DOHH2 (cell line): Measurements from ENCODE around the gene COL2A1.

Source experiments
- H3F3A ChIP-seq: fragments of 200-600 bp; sonication (generic), shearing (Covaris generic); 2 replicates; pipeline ENCODE4 v1.6.0; 2016; ENCODE audit warnings: antibody characterized with exemption, mild to moderate bottlenecking; ENCODE audit not compliant: control insufficient read depth, insufficient read depth
- H3K27ac ChIP-seq: fragments of 200-600 bp; sonication (generic); 2 replicates; pipeline ENCODE4 v1.5.1; 2014; ENCODE audit warnings: low read depth, mild to moderate bottlenecking, low read length, moderate library complexity
- H3K27me3 ChIP-seq: fragments of 200-600 bp; sonication (generic); 2 replicates; pipeline ENCODE4 v1.6.1; 2014; ENCODE audit warnings: mild to moderate bottlenecking, low read length, mixed read lengths; ENCODE audit not compliant: control insufficient read depth
- H3K36me3 ChIP-seq: fragments of 200-600 bp; sonication (generic); 2 replicates; pipeline ENCODE4 v1.6.1; 2014; ENCODE audit warnings: mild to moderate bottlenecking, low read length, moderate library complexity, mixed read lengths; ENCODE audit not compliant: control insufficient read depth
- H3K4me1 ChIP-seq: fragments of 200-600 bp; sonication (generic); 2 replicates; pipeline ENCODE4 v1.6.1; 2014; ENCODE audit warnings: mild to moderate bottlenecking, low read length, mixed read lengths; ENCODE audit not compliant: control insufficient read depth
- H3K4me2 ChIP-seq: fragments of 200-600 bp; sonication (generic); 2 replicates; pipeline ENCODE4 v1.6.0; 2014; ENCODE audit warnings: mild to moderate bottlenecking, low read length, moderate library complexity
- H3K4me3 ChIP-seq: fragments of 200-600 bp; sonication (generic); 2 replicates; pipeline ENCODE4 v1.5.1; 2014; ENCODE audit warnings: mild to moderate bottlenecking, low read length, mixed read lengths
- H3K79me2 ChIP-seq: fragments of 200-600 bp; sonication (generic); 2 replicates; pipeline ENCODE4 v1.6.1; 2014; ENCODE audit warnings: mild to moderate bottlenecking, low read length, mixed read lengths; ENCODE audit not compliant: control insufficient read depth
- H3K9me2 ChIP-seq: fragments of 200-600 bp; sonication (generic); replicated peaks from 2 replicates; pipeline ENCODE4 v1.6.1; 2014; ENCODE audit warnings: mild to moderate bottlenecking, low read length, mixed read lengths; ENCODE audit not compliant: control insufficient read depth
- H3K9me3 ChIP-seq: fragments of 200-600 bp; sonication (generic); 2 replicates; pipeline ENCODE4 v1.6.1; 2014; ENCODE audit warnings: antibody characterized with exemption, low read length, mixed read lengths; ENCODE audit not compliant: control insufficient read depth, insufficient read depth
- H4K20me1 ChIP-seq: fragments of 200-600 bp; sonication (generic); 2 replicates; pipeline ENCODE4 v1.6.0; 2014; ENCODE audit warnings: low read depth, mild to moderate bottlenecking, antibody characterized with exemption, low read length, moderate library complexity; ENCODE audit not compliant: control insufficient read depth, insufficient read depth
- CTCF ChIP-seq: fragments of 200-600 bp; sonication (generic); IDR thresholded peaks from one replicate; pipeline ENCODE4 v1.5.1; 2014; ENCODE audit warnings: antibody characterized with exemption, mild to moderate bottlenecking, low read depth, low read length; ENCODE audit not compliant: poor library complexity, severe bottlenecking
- EZH2phosphoT487 ChIP-seq: fragments of 200-600 bp; sonication (generic); IDR thresholded peaks from 2 replicates; pipeline ENCODE4 v1.6.1; 2017; ENCODE audit warnings: borderline replicate concordance, mild to moderate bottlenecking, antibody characterized with exemption, low read length, moderate library complexity, mixed read lengths

The COL2A1 gene

GRCh38 chr12:47943623-47944340, 60.5 kb downstream of the COL2A1 start:
- Histone ChIP-seq H3K27me3 (peaks cover 2% of the 10 kb centered on the region; the same call in 1 of the 2 replicates), H3K4me2 (no peak overlapping the region), H3K27ac (no peak overlapping the region)

GRCh38 chr12:47942614-47943225, 61.6 kb downstream of the COL2A1 start:
- H3K27ac ChIP-seq, result no peak overlapping the region
- no peaks in the 10 kb centered on the region for H3K79me2 ChIP-seq
- no peaks in the 10 kb centered on the region for H3F3A ChIP-seq
- H3K36me3 ChIP-seq, result no peaks in the 10 kb centered on the region
- peaks cover 4% of the 10 kb centered on the region; the same call in 1 of the 2 replicates for H3K4me1 ChIP-seq
- no peak overlapping the region for H3K4me2 ChIP-seq
- H3K4me3 ChIP-seq, result no peak overlapping the region
- H3K27me3 ChIP-seq, result peaks cover 2% of the 10 kb centered on the region; the same call in 1 of the 2 replicates
- H3K9me2 ChIP-seq, result no peaks in the 10 kb centered on the region
- no peaks in the 10 kb centered on the region for H3K9me3 ChIP-seq
- no peaks in the 10 kb centered on the region for H4K20me1 ChIP-seq
- TF ChIP-seq EZH2phosphoT487 (no peak), CTCF (no peak)

More at GRCh38 chr12:47943623-47944340, 60.5 kb downstream of the COL2A1 start:
- Histone ChIP-seq H3F3A (no peaks in the 10 kb centered on the region), H3K4me1 (0 out of 2 replicates have a peak, but pooled peaks cover 4% of the 10 kb centered on the region), H4K20me1 (no peaks in the 10 kb centered on the region), H3K79me2 (no peaks in the 10 kb centered on the region), H3K36me3 (no peaks in the 10 kb centered on the region), H3K4me3 (no peak overlapping the region), H3K9me3 (no peaks in the 10 kb centered on the region), H3K9me2 (no peaks in the 10 kb centered on the region)
- TF ChIP-seq EZH2phosphoT487 (no peak), CTCF (no peak)

GRCh38 chr12:47941871-47942613, 62.2 kb downstream of the COL2A1 start:
- H3K27me3 ChIP-seq, result peaks cover 2% of the 10 kb centered on the region; the same call in 1 of the 2 replicates
- no peaks in the 10 kb centered on the region for H3K9me2 ChIP-seq
- H4K20me1 ChIP-seq, result no peaks in the 10 kb centered on the region
- H3K9me3 ChIP-seq, result no peaks in the 10 kb centered on the region
- H3K79me2 ChIP-seq, result no peaks in the 10 kb centered on the region
- no peak overlapping the region for H3K4me3 ChIP-seq
- no peak for TF ChIP-seq EZH2phosphoT487
- peak; percentile 48 for TF ChIP-seq CTCF
- H3K27ac ChIP-seq, result no peak overlapping the region
- no peaks in the 10 kb centered on the region for H3K36me3 ChIP-seq
- H3F3A ChIP-seq, result no peaks in the 10 kb centered on the region
- H3K4me1 ChIP-seq, result peaks cover 4% of the 10 kb centered on the region; the same call in 1 of the 2 replicates
- no peak overlapping the region for H3K4me2 ChIP-seq
